Heart right ventricle (tissue), 16 donors: ENCODE measurements around the gene C12orf76. TPM values are rescaled to one million over a fixed set of nuclear protein-coding genes. Genes with fewer than 3 reads are reported as not detected.
"Not testable (repeated sequence)": the region's sequence is repeated elsewhere in the genome, so short reads cannot be mapped to it uniquely, and the experiment has no call there.

Source experiments
- ATAC-seq, 8 donors: fragments of 200-7000 bp; cut with Tn5 transposase; one replicate each; pipeline ENCODE4 v1.9.1; 2020; ENCODE audit warnings: mild to moderate bottlenecking in 8 of 8, moderate library complexity in 8 of 8, moderate number of reproducible peaks in 1 of 8
- DNase-seq, 2 donors: peaks; one replicate each; pipeline ENCODE4 v3.0.0-alpha.2; 2020
- H3K27ac ChIP-seq, 10 donors: fragments of 200-600 bp; sonication (generic) in 2 of 10; one replicate each; pipeline versions ENCODE4 v1.5.0 to v1.8.0; 2020 to 2022; ENCODE audit warnings: mild to moderate bottlenecking in 3 of 10
- H3K27me3 ChIP-seq, 7 donors: fragments of 200-600 bp; one replicate each; pipeline ENCODE4 v1.8.0; 2021 to 2022; ENCODE audit warnings: mild to moderate bottlenecking in 2 of 7
- H3K36me3 ChIP-seq, 9 donors: fragments of 200-600 bp; sonication (generic) in 1 of 9; one replicate each; pipeline versions ENCODE4 v1.5.0 to v1.8.0; 2020 to 2022; ENCODE audit warnings: mild to moderate bottlenecking in 2 of 9
- H3K4me1 ChIP-seq, 9 donors: fragments of 200-600 bp; sonication (generic) in 1 of 9; one replicate each; pipeline versions ENCODE4 v1.5.0 to v1.8.0; 2020 to 2022; ENCODE audit warnings: mild to moderate bottlenecking in 4 of 9
- H3K4me3 ChIP-seq, 10 donors: fragments of 200-600 bp; sonication (generic) in 2 of 10; one replicate each; pipeline versions ENCODE4 v1.5.0 to v1.8.0; 2020 to 2022; ENCODE audit warnings: mild to moderate bottlenecking in 7 of 10, moderate library complexity in 2 of 10
- H3K9me3 ChIP-seq, 11 donors: fragments of 200-600 bp in 10 of 11; sonication (generic) in 2 of 11; one replicate each; pipeline versions ENCODE4 v1.5.0 to v1.8.0; 2013 to 2022; ENCODE audit warnings: mild to moderate bottlenecking in 2 of 11, control low read depth in 1 of 11, moderate library complexity in 1 of 11
- WGBS, 2 donors: extraction: QIAGEN DNeasy Blood & Tissue Kit; methylation state at CpG; one replicate each; pipeline ENCODE4 v1.1.7; 2013; ENCODE audit warnings: inconsistent platforms in 1 of 2; 5-methylcytosine and 5-hydroxymethylcytosine counted together
- intact Hi-C, 10 donors: fragments of 100-400 bp; cut with DNase I; formaldehyde crosslinking; loops; one replicate each; pipeline versions ENCODE4 v1.11.1 to v1.14.2; 2022
- polyA plus RNA-seq, 2 donors: library from polyadenylated mRNA; stranded (reverse); fragments of 200-250 nt; gene quantifications; one replicate each; pipeline ENCODE4 v1.2.3, GENCODE V29; 2013
- total RNA-seq, 10 donors: library from RNA; stranded (reverse); fragmentation: NEBNext Ultra II Directional in 3 of 10; extraction: Animal tissue kit (Norgen Biotek cat#: 25700) in 3 of 10; gene quantifications; one replicate each; pipeline versions ENCODE4 v1.2.1 to v1.2.4, GENCODE V29; 2021 to 2023
- TF ChIP-seq, protein P1 (sequence below), 9 donors: fragments of 200-600 bp; sonication (generic) in 2 of 9; IDR thresholded peaks; one replicate each; pipeline versions ENCODE4 v1.5.0 to v1.8.0; 2021 to 2022; ENCODE audit warnings: antibody characterized with exemption in 9 of 9, mild to moderate bottlenecking in 5 of 9, moderate library complexity in 1 of 9
- donor health status: Arrhythmogenic right ventricular cardiomyopathy.
- donor health status: ischemic (EF 13 %, LVEDD 7.1; RV severe dilation, severe dysfunction).
- donor health status: healthy with polysubstance abuse.
- donor health status: DM: no; HTN: yes; CAD: no.
- donor health status: DM: no; HTN: no; CAD: no.
- donor health status: ischemic (EF 25% LVEDD 6.9; RV normal size, moderate dysfunction).
- donor health status: ischemic (EF 25% LVEDD 5.7; RV mildly dilated, moderate dysfunction).
- donor health status: healthy.
- donor health status: DM: yes; HTN: yes; CAD: no.
- donor health status: Ischemic cardiomyopathy.
- donor health status: ischemic (EF 35%, LVEDD 5.7; RV mildly dilated, moderate dysfunction).
- donor health status: nonischemic (EF 11% LVEDD 7.7; RV severe dilation, severe dysfunction).
- donor health status: DM: yes; HTN: yes; CAD: no.
- donor health status: PGD.
- donor health status: ischemic (EF 29% LVEDD 5.4; RV normal size, mild dysfunction).
- donor health status: nonischemic (EF 23%, LVEDD 6.1; RV moderate dilation, normal function).

The C12orf76 gene
- total and polyA plus RNA-seq, 12 donors, result 3.7 to 8.3 (median 5.7) TPM

DNA sequence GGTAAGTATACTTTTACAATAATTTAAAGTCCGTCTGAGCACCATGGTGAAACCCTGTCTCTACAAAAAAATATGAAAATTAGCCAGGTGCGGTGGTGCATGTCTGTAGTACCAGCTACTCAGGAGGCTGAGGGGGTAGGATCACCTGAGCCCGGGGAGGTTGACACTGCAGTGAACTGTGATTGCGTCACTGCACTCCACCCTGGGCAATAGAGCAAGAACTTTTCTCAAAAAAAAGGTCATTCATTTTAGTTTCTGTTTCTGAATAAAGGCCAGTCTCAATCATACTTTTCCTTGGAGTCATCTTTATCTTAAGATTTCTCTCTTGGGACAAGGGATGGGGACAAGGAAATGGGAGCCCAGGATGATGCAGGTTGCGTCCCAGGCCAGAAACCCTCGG is 36.2 kb downstream of the C12orf76 start:
- Histone ChIP-seq H3K4me3 (no peak overlapping the region), H3K27me3 (no peaks in the 10 kb centered on the region), H3K36me3 (peaks cover 0 to 54% (median 24%) of the 10 kb centered on the region in 9 donors), H3K27ac (peak overlapping the region in 1 of 10 donors; percentile 68), H3K4me1 (peaks cover 0 to 40% (median 0%) of the 10 kb centered on the region in 9 donors), H3K9me3 (peaks cover 0 to 7% (median 0%) of the 10 kb centered on the region in 11 donors)
- 88 to 97% methylated on average over 6 of the region's 6 CpGs for WGBS, 2 donors
- intact Hi-C loops, result no loop called here
- TF ChIP-seq, protein P1, sequence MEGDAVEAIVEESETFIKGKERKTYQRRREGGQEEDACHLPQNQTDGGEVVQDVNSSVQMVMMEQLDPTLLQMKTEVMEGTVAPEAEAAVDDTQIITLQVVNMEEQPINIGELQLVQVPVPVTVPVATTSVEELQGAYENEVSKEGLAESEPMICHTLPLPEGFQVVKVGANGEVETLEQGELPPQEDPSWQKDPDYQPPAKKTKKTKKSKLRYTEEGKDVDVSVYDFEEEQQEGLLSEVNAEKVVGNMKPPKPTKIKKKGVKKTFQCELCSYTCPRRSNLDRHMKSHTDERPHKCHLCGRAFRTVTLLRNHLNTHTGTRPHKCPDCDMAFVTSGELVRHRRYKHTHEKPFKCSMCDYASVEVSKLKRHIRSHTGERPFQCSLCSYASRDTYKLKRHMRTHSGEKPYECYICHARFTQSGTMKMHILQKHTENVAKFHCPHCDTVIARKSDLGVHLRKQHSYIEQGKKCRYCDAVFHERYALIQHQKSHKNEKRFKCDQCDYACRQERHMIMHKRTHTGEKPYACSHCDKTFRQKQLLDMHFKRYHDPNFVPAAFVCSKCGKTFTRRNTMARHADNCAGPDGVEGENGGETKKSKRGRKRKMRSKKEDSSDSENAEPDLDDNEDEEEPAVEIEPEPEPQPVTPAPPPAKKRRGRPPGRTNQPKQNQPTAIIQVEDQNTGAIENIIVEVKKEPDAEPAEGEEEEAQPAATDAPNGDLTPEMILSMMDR (IDR thresholded peaks at IDR 0.05), result no peak
- DNase-seq (no peak), ATAC-seq (no peak)

DNA sequence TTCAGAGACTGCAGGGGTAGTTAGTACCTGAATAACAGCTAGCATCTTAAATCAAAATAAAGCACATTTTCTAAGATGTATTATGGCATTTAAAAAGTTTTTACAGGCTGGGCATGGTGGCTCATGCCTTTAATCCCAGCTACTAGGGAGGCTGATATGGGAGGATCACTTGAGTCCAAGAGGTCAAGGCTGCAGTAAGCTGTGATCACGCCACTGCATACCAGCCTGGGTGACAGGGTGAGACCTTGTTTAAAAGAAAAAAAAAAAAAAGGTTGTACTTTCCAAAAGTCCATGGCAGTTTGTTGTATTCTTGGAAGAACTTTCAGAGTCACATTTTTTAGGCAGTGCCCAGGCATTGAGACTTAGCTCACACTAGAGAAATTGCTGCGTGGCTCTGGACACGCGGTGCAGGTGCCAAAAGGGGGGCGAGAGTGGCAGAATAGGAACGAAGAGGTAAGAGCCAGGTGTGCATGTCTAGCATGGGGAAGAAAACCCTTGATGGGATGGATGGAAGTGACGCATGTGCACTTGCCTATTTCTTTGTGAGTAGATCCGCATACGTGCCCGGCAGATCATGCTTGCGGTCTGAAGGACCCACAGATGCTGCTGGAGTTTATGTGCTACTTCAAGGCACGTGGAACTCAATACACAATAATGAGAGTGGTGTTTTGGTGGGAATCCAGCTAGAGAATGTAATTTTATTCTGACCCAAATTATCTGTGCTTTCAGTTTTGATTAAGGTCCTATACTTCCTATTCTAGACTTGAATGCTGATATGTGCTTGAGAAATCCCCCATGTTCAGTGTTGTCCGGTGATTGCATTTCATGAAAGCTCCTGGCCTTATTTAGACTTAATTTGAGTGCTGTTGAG is 37.2 kb downstream of the C12orf76 start:
- WGBS, 2 donors, result 96% methylated on average over 13 of the region's 13 CpGs
- DNase-seq (no peak), ATAC-seq (no peak)
- no peak overlapping the region for H3K4me3 ChIP-seq
- peaks cover 0 to 40% (median 0%) of the 10 kb centered on the region in 9 donors for H3K4me1 ChIP-seq
- TF ChIP-seq, protein P1 (IDR thresholded peaks at IDR 0.05), result no peak
- H3K36me3 ChIP-seq, result peaks cover 0 to 52% (median 15%) of the 10 kb centered on the region in 9 donors
- peak overlapping the region in 1 of 10 donors; percentile 68 for H3K27ac ChIP-seq
- no peaks in the 10 kb centered on the region for H3K27me3 ChIP-seq
- intact Hi-C loops, result no loop called here
- peaks cover 0 to 16% (median 0%) of the 10 kb centered on the region in 11 donors for H3K9me3 ChIP-seq

DNA sequence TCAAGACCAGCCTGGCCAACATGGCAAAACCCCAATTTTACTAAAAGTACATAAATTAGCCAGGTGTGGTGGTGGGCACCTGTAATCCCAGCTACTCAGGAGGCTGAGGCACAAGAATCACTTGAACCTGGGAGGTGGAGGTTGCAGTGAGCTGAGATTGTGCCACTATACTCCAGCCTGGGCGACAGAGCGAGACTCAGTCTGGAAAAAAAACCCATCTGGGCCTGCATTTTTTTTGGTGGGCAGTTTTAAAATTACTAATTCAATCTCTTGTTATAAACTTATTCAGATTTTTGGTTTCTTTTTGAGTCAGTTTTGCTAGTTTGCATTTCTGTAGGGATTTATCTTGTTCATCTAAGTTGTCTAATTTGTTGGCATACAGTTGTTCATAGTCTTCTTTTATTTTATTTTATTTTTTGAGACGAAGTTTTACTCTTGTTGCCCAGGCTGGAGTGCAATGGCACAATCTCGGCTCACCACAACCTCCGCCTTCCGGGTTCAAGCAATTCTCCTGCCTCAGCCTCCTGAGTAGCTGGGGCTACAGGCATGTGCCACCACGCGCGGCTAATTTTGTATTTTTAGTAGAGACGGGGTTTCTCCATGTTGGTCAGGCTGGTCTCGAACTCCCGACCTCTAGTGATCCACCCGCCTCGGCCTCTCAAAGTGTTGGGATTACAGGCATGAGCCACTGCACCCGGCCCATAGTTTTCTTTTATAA is 39.5 kb downstream of the C12orf76 start:
- intact Hi-C loops, H3K27ac ChIP-seq, H3K4me3 ChIP-seq, H3K27me3 ChIP-seq, DNase-seq, ATAC-seq: not testable (repeated sequence)
- H3K36me3 ChIP-seq, result peaks cover 0 to 30% (median 13%) of the 10 kb centered on the region in 9 donors
- peaks cover 0 to 27% (median 0%) of the 10 kb centered on the region in 9 donors for H3K4me1 ChIP-seq
- WGBS, 2 donors, result 96% methylated on average over 15 of the region's 15 CpGs
- peaks cover 0 to 18% (median 0%) of the 10 kb centered on the region in 11 donors for H3K9me3 ChIP-seq

DNA sequence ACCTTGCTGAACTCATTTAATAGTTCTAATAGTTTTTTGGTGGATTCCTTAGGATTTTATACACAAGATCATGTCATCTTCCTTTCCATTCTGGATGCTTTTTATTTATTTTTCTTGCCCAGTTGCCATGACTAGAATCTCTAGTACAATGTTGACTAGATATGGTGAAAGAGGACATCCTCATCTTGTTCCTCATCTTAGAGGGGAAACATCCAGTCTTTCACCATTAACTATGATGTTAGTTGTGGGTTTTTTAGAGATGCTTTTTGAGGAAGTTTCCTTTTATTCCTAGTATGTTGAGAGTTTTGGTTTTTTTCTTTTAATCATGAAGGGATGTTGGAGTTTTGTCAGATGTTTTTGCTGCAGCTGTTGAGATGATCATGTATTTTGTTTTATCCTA is 40.4 kb downstream of the C12orf76 start:
- Histone ChIP-seq H3K27me3 (no peaks in the 10 kb centered on the region), H3K27ac (peak overlapping the region in 2 of 10 donors; percentile 4 to 9), H3K4me3 (no peak overlapping the region), H3K4me1 (peaks cover 0 to 27% (median 0%) of the 10 kb centered on the region in 9 donors), H3K36me3 (peaks cover 0 to 25% (median 5%) of the 10 kb centered on the region in 9 donors), H3K9me3 (peaks cover 0 to 18% (median 0%) of the 10 kb centered on the region in 11 donors)
- no peak for DNase-seq
- intact Hi-C loops, result no loop called here
- TF ChIP-seq, protein P1 (IDR thresholded peaks at IDR 0.05), result no peak
- no peak for ATAC-seq
